ENCODE data around the gene NRAP.

GRCh38 chr10:113583571-113583970 lies 80.3 kb downstream of the NRAP start:
- TF ChIP-seq CTCF (conservative IDR thresholded peaks at IDR 0.05; ENCODE audit: low read depth, low read length) (no peak), RFX5 (IDR thresholded peaks at IDR 0.05; ENCODE audit: low read depth, low read length) (no peak), POLR2A (IDR thresholded peaks at IDR 0.05; ENCODE audit: low read depth, low read length) (no peak), MAFK (IDR thresholded peaks at IDR 0.05; ENCODE audit: low read depth, low read length) (no peak), RAD21 (IDR thresholded peaks at IDR 0.05; ENCODE audit: low read length) (no peak), BHLHE40 (IDR thresholded peaks at IDR 0.05; ENCODE audit: low read depth, low read length) (no peak), SMC3 (IDR thresholded peaks at IDR 0.05; ENCODE audit: low read depth, low read length) (no peak)
